GM12864 (cell line): ENCODE data around the gene GALNTL6.

Experiments
- DNase-seq: peaks from one replicate; pipeline ENCODE4 v3.0.0-alpha.2; 2011; ENCODE audit warnings: low read depth
- H3K4me3 ChIP-seq: 2 replicates; pipeline ENCODE4 v1.5.1; 2011; ENCODE audit warnings: mild to moderate bottlenecking, low read depth, low read length, control low read depth
- TF ChIP-seq, protein P1 (sequence below): IDR thresholded peaks from 2 replicates; pipeline ENCODE4 v1.5.1; 2011; ENCODE audit warnings: low read depth, mild to moderate bottlenecking, moderate library complexity, low read length, control low read depth, inconsistent platforms; ENCODE audit errors: missing control alignments

Gene GALNTL6

GRCh38 chr4:171809854-171810253, 3.4 kb upstream of the GALNTL6 start:
- no peak overlapping the region for H3K4me3 ChIP-seq
- TF ChIP-seq, protein P1, sequence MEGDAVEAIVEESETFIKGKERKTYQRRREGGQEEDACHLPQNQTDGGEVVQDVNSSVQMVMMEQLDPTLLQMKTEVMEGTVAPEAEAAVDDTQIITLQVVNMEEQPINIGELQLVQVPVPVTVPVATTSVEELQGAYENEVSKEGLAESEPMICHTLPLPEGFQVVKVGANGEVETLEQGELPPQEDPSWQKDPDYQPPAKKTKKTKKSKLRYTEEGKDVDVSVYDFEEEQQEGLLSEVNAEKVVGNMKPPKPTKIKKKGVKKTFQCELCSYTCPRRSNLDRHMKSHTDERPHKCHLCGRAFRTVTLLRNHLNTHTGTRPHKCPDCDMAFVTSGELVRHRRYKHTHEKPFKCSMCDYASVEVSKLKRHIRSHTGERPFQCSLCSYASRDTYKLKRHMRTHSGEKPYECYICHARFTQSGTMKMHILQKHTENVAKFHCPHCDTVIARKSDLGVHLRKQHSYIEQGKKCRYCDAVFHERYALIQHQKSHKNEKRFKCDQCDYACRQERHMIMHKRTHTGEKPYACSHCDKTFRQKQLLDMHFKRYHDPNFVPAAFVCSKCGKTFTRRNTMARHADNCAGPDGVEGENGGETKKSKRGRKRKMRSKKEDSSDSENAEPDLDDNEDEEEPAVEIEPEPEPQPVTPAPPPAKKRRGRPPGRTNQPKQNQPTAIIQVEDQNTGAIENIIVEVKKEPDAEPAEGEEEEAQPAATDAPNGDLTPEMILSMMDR, result no peak
- DNase-seq, result no peak

DNA sequence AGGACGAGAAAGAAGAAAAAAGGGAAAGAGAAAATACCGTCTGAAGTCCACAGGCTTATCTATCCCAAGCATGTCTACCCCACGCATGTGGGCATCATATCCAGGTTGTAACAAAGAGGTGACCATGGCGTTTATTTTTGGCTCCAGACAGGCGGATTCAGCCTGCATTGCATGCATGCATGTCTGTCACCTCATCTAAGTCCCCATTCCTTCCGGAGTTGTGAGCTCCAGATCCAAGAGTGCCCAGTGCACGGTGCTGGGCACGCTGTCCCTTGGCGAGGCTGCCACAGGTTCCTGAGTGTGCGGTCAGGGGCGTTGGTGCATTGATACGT, 905 bp upstream of the GALNTL6 start:
- no peak overlapping the region for H3K4me3 ChIP-seq
- no peak for DNase-seq
- TF ChIP-seq, protein P1, result no peak

DNA sequence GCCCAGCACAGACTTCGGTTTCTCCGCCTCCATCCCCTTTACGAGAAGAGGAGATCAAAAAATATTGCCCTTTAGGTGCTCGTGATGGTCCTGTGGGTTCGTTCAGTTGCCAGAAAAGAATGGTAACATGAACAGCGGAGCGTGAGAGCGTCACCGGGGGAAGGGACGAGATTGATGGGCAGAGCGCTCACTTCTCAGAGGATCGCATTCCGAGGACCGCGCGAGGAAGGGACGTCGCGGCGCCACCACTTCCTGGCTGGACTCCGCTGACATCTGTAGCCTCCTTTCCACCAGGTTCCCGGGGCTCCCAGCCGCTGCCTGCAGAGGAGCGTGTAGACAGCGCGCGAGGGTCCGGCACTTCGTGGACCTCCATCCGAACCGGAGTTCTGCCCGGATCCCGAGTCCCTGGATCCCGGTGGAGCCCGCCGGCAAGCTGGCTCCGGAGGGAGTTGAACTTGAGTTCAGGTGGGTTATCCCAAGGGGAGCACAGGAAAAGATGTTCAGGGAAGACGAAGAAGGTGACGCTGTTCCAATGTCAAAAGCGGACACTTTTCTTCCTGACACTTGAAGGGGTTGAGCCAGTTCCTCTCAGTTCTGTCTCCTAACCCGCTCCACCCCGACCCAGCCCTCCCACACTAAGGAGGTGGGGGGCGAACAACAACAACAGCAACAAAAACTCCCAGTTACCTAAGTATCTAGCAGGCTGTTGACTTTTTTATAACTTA, 484 bp downstream of the GALNTL6 start:
- no peak overlapping the region for H3K4me3 ChIP-seq
- no peak for DNase-seq

GRCh38 chr4:171814545-171814944, 1.3 kb downstream of the GALNTL6 start:
- no peak for DNase-seq
- H3K4me3 ChIP-seq, result no peak overlapping the region
- TF ChIP-seq, protein P1, result no peak

More for the DNA sequence above, 484 bp downstream of the GALNTL6 start:
- TF ChIP-seq, protein P1, result no peak

DNA sequence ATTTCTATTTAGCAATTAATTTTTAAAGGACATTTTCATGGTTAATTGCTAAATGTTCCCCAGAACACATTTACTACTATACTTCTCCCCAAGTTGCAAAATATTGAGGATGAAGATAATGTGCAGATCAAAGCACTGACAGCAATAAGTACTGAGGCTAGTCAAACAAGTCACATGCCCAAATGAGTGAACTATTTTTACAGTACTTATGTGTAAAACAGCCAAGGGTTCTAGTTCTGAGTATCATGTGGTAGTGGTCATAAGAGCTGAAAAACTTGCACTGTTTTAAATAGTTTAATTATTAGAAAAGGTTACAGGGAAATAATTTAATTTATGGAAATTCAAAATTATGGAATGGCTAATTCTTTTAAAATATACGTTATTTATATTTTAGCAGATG, 3.8 kb downstream of the GALNTL6 start:
- TF ChIP-seq, protein P1, result no peak
- no peak overlapping the region for H3K4me3 ChIP-seq
- no peak for DNase-seq

- DNase-seq, result no peak
- TF ChIP-seq, protein P1, result no peak
- no peak overlapping the region for H3K4me3 ChIP-seq
Observed at GRCh38 chr4:171834640-171835039, 21.4 kb downstream of the GALNTL6 start.

GRCh38 chr4:171843456-171843855, 30.3 kb downstream of the GALNTL6 start:
- no peak for DNase-seq
- TF ChIP-seq, protein P1, result no peak
- no peak overlapping the region for H3K4me3 ChIP-seq
